Measurements from ENCODE around the gene CACNA1A.
"Not testable (repeated sequence)": the region's sequence is repeated elsewhere in the genome, so short reads cannot be mapped to it uniquely, and the experiment has no call there.

CACNA1A gene

GRCh38 chr19:13267889-13268288 is 238.4 kb downstream of the CACNA1A start:
- DNase-seq, result no peak

- no peak for DNase-seq
These were observed 239.1 kb downstream of the CACNA1A start for GRCh38 chr19:13267131-13267530.

GRCh38 chr19:13262450-13262849 is 243.8 kb downstream of the CACNA1A start:
- DNase-seq, result no peak

GRCh38 chr19:13260883-13261653 is 245.2 kb downstream of the CACNA1A start:
- DNase-seq, result peak; percentile 13

GRCh38 chr19:13256918-13257317 is 249.4 kb downstream of the CACNA1A start:
- DNase-seq, result no peak

GRCh38 chr19:13256398-13256797 is 249.9 kb downstream of the CACNA1A start:
- DNase-seq, result not testable (repeated sequence)

GRCh38 chr19:13255719-13256059 is 250.6 kb downstream of the CACNA1A start:
- no peak for DNase-seq

- DNase-seq, result no peak
These were observed 251.1 kb downstream of the CACNA1A start for GRCh38 chr19:13255041-13255718.

GRCh38 chr19:13252569-13253335 is 253.5 kb downstream of the CACNA1A start:
- DNase-seq, result no peak

GRCh38 chr19:13244920-13245319 is 261.4 kb downstream of the CACNA1A start:
- no peak for DNase-seq

- DNase-seq, result peak; percentile 53
These were observed 264.8 kb downstream of the CACNA1A start for GRCh38 chr19:13241231-13242104.

- no peak for DNase-seq
These were observed 265.8 kb downstream of the CACNA1A start for GRCh38 chr19:13240312-13241022.

- DNase-seq, result no peak
These were observed 267.3 kb downstream of the CACNA1A start for GRCh38 chr19:13238891-13239534.

GRCh38 chr19:13234518-13234917 is 271.8 kb downstream of the CACNA1A start:
- DNase-seq, result peak; percentile 40

GRCh38 chr19:13231663-13232062 is 274.6 kb downstream of the CACNA1A start:
- DNase-seq, result no peak

- no peak for DNase-seq
These were observed 277.0 kb downstream of the CACNA1A start for GRCh38 chr19:13229246-13229645.

GRCh38 chr19:13228561-13228960 is 277.7 kb downstream of the CACNA1A start:
- DNase-seq, result no peak

GRCh38 chr19:13226983-13227382 is 279.3 kb downstream of the CACNA1A start:
- DNase-seq, result no peak

- DNase-seq, result no peak
These were observed 280.1 kb downstream of the CACNA1A start for GRCh38 chr19:13225973-13226865.

GRCh38 chr19:13225085-13225484 is 281.2 kb downstream of the CACNA1A start:
- no peak for DNase-seq

Measured in stimulated activated naive CD4-positive, alpha-beta T cell treated with Interleukin-2 at 50 U/mL for 16 hours (primary cell).